Activated CD8-positive, alpha-beta T cell treated with anti-CD3 and anti-CD28 coated beads for 36 hours (primary cell): ENCODE data around the gene LITAFD. TPM values are rescaled to one million over a fixed set of nuclear protein-coding genes. Genes with fewer than 3 reads are reported as not detected.
"Not testable (repeated sequence)": the region's sequence is repeated elsewhere in the genome, so short reads cannot be mapped to it uniquely, and the experiment has no call there.

Source experiments
- ATAC-seq: fragments of 200-7000 bp; cut with Tn5 transposase; one replicate; pipeline ENCODE4 v1.10.0; 2021; ENCODE audit warnings: mild to moderate bottlenecking, moderate library complexity
- CTCF ChIA-PET: fragments of 350-600 bp; sonication (Branson Sonifier 250); formaldehyde crosslinking; loops from one replicate; lab custom pipeline; 2021; ENCODE audit warnings: antibody characterized with exemption; lab: Charles Lee
- POLR2A ChIA-PET: fragments of 350-600 bp; sonication (Branson Sonifier 250); formaldehyde crosslinking; loops from one replicate; lab custom pipeline; 2021; ENCODE audit warnings: antibody characterized with exemption; lab: Charles Lee
- DNase-seq: peaks from one replicate; pipeline ENCODE4 v3.0.0-alpha.2; 2020
- H3K27ac Mint-ChIP-seq: one replicate; pipeline ENCODE4 v1.8.0; 2021; ENCODE audit warnings: mild to moderate bottlenecking, mixed read lengths
- H3K27me3 Mint-ChIP-seq: one replicate; pipeline ENCODE4 v1.8.0; 2021; ENCODE audit warnings: mixed read lengths
- H3K36me3 Mint-ChIP-seq: one replicate; pipeline ENCODE4 v1.8.0; 2021; ENCODE audit warnings: low read depth, mixed read lengths
- H3K4me1 Mint-ChIP-seq: one replicate; pipeline ENCODE4 v1.8.0; 2021; ENCODE audit warnings: low read depth, mixed read lengths
- H3K4me3 Mint-ChIP-seq: one replicate; pipeline ENCODE4 v1.8.0; 2021; ENCODE audit warnings: mild to moderate bottlenecking, moderate library complexity, mixed read lengths
- H3K9me3 Mint-ChIP-seq: one replicate; pipeline ENCODE4 v1.8.0; 2021; ENCODE audit warnings: mixed read lengths
- CTCF ChIP-seq: fragments of 200-600 bp; IDR thresholded peaks from one replicate; pipeline ENCODE4 v1.8.0; 2022; ENCODE audit warnings: antibody characterized with exemption, mild to moderate bottlenecking
- intact Hi-C: fragments of 100-400 bp; cut with micrococcal nuclease; formaldehyde crosslinking; loops from one replicate; pipeline ENCODE4 v1.10.0; 2022
- total RNA-seq, 2 experiments: library from RNA; stranded (reverse); gene quantifications; one replicate each; pipeline ENCODE4 v1.2.3, GENCODE V29; 2021

LITAFD gene
- total RNA-seq, 2 experiments from 2014 or later, result not detected

DNA sequence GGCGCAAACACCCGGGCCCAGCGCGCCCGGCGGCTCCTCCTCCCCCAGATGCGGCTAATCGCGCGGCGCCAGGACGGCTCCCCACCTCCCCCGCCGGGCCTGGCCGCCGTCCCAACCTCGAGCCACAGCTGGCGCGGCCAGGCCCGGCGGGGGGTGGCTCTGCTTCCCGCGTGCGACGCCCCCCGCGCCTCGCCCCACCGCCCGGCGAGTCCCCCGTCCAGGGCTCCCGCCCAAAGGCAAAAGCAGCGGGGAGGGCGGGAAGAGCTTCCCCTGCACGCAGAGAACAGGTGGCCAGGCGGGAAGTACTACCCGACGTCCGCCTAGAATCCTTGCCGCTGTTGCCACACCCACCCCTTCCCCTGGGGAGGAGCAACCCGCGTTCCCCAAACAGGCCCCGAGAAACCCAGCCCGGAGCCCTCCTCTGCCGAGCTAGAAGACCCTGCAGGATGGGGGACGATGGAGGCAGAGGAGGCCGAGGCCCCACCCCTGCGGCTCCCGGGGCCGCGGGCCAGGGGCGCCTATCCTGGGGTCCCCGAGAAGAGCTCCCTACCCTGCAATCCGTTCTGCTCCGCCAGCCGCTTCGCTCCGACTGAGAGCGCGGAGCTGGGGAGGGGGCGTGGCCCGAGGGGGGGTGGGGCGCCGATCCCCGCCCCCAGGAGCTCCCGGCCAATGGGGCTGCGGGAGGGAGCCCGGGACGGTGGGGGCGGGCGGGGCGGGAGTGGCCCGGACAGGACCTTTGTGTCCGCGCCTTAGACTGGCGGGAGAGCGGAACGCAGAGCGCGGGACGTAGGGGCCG lies 13.5 kb upstream of the LITAFD start, which contains the start of gene CARHSP1:
Gene CARHSP1, minus strand, starts transcription at position 591 of the 796 bp plus-strand sequence. CDS start 9,678 bp downstream, outside the sequence.
- Mint-ChIP-seq H3K9me3 (no peaks in the 10 kb centered on the region), H3K4me3 (peak within 1 kb of the TSS; percentile 93), H3K27me3 (no peaks in the 10 kb centered on the region), H3K27ac (peak within 1 kb of the TSS; percentile 94), H3K36me3 (peaks cover 18% of the 10 kb centered on the region), H3K4me1 (peaks cover 47% of the 10 kb centered on the region)
- DNase-seq (peak; percentile 87), ATAC-seq (peak; percentile 79)
- POLR2A ChIA-PET, result interaction anchor here (0.6 to 9.2 kb wide), 22 partner anchors 9 to 259 kb away, joined by 3 to 99 read pairs (median 4); partner anchors contain the start of genes HAPSTR1, PMM2 and TMEM186
- no peak for TF ChIP-seq CTCF
- intact Hi-C loops, result no loop called here
- CTCF ChIA-PET, result interaction anchor here (0.8 to 5.0 kb wide), 6 partner anchors 11 to 301 kb away, joined by 3 to 54 read pairs (median 6); partner anchors contain the start of gene LITAFD

DNA sequence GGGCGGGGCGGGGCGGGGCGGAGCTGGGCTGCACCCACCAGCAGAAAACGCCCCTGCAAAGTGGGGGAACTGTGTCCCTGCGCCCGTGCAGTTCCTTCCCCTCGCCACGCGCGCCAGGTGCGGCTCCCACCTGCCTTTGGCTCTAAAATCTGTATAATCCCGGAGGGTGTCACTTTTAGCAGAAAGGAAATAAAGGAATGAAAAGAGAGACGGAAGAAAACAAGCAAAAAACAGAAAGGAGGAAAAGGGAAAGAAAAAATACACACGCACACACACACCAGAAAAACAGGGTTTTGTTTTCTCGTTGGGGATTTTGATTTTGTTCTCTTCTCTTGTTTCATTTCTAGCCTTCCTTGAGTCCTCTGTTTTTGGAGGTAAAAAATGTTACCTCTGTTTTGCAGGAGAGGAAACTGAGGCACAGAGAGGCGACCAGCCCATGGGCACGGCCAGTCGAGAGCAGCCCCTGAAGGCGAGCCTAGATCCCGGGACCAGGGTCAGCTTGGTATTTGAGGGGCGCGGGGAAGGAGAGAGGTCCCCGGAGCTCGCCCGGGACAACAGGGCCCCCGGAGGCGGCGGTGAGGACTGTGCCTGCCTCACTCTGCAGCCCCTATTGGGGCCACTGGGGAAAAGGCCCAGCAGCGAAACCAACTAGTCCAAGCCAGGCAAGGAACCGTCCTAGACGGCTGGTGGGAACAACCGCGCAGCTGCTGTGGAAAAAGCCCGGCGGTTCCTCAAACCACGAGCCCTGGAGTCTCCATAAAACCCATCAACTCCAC lies 12.8 kb upstream of the LITAFD start:
- H3K27ac Mint-ChIP-seq, result peak overlapping the region; percentile 94
- intact Hi-C loops, result no loop called here
- POLR2A ChIA-PET, result interaction anchor here (0.7 to 9.2 kb wide), 19 partner anchors 10 to 258 kb away, joined by 3 to 99 read pairs (median 4); partner anchors contain the start of genes HAPSTR1, PMM2 and TMEM186
- peak overlapping the region; percentile 89 for H3K4me3 Mint-ChIP-seq
- H3K27me3 Mint-ChIP-seq, result no peaks in the 10 kb centered on the region
- H3K4me1 Mint-ChIP-seq, result peaks cover 42% of the 10 kb centered on the region
- TF ChIP-seq CTCF, result peak; percentile 35
- peak; percentile 34 for DNase-seq
- ATAC-seq, result no peak
- H3K36me3 Mint-ChIP-seq, result peaks cover 16% of the 10 kb centered on the region
- no peaks in the 10 kb centered on the region for H3K9me3 Mint-ChIP-seq
- CTCF ChIA-PET, result interaction anchor here (0.8 to 5.0 kb wide), 6 partner anchors 11 to 302 kb away, joined by 3 to 54 read pairs (median 6); partner anchors contain the start of gene LITAFD

- ATAC-seq, DNase-seq, intact Hi-C loops, H3K27me3 Mint-ChIP-seq, H3K9me3 Mint-ChIP-seq, H3K4me3 Mint-ChIP-seq: not testable (repeated sequence)
- H3K27ac Mint-ChIP-seq, result peak overlapping the region; percentile 52
- peaks cover 16% of the 10 kb centered on the region for H3K36me3 Mint-ChIP-seq
- H3K4me1 Mint-ChIP-seq, result peaks cover 43% of the 10 kb centered on the region
- CTCF ChIA-PET, result interaction anchor here (1.2 to 5.0 kb wide), 4 partner anchors 10 to 269 kb away, joined by 3 to 54 read pairs (median 7); partner anchors contain the start of gene LITAFD
- POLR2A ChIA-PET, result interaction anchor here (0.7 to 9.2 kb wide), 2 partner anchors 17 to 28 kb away, joined by 3 to 99 read pairs; no protein-coding TSS in a partner anchor
Observed at GRCh38 chr16:8869988-8870241, 12.2 kb upstream of the LITAFD start.

GRCh38 chr16:8872071-8872470 lies 10.1 kb upstream of the LITAFD start:
- ATAC-seq, result no peak

More at GRCh38 chr16:8872071-8872470, 10.1 kb upstream of the LITAFD start:
- DNase-seq, result no peak
- ChIA-PET CTCF (interaction anchor here (5.0 kb wide), 1 partner anchor 8 kb away, joined by 54 read pairs; the partner anchor contains the start of gene LITAFD), POLR2A (interaction anchor here (0.6 to 1.5 kb wide), 2 partner anchors 20 to 1423 kb away, joined by 3 to 4 read pairs; no protein-coding TSS in a partner anchor)
- Mint-ChIP-seq H3K4me3 (no peak overlapping the region), H3K27ac (no peak overlapping the region), H3K27me3 (no peaks in the 10 kb centered on the region), H3K9me3 (no peaks in the 10 kb centered on the region), H3K4me1 (peaks cover 30% of the 10 kb centered on the region), H3K36me3 (peaks cover 11% of the 10 kb centered on the region)
- no peak for TF ChIP-seq CTCF
- intact Hi-C loops, result no loop called here
